Natural killer cell (primary cell): ENCODE data around the gene PDCD10. TPM values are rescaled to one million over a fixed set of nuclear protein-coding genes. Genes with fewer than 3 reads are reported as not detected.
A peak's percentile ranks its signal among the peaks of the same experiment; 100 is the strongest.

Experiments used
- ATAC-seq, 3 donors: fragments of 150-1000 bp in 2 of 3; fragments of 200-7000 bp in 1 of 3; cut with Tn5 transposase; 1 replicate in 1 of 3; 2 replicates in 2 of 3; pipeline ENCODE4 v1.10.0; 2021; ENCODE audit warnings: mild to moderate bottlenecking in 2 of 3, moderate library complexity in 2 of 3
- DNase-seq, 2 donors: peaks; one replicate each; pipeline versions ENCODE4 v3.0.0 to v3.0.0-alpha.2; 2013 to 2021; ENCODE audit warnings: mixed read lengths in 1 of 2
- H3K27ac ChIP-seq: one replicate; pipeline ENCODE4 v1.5.1; 2013; ENCODE audit warnings: mild to moderate bottlenecking, low read length
- H3K27me3 ChIP-seq: one replicate; pipeline ENCODE4 v1.6.1; 2013; ENCODE audit warnings: low read length; ENCODE audit not compliant: control insufficient read depth, insufficient read depth
- H3K36me3 ChIP-seq: one replicate; pipeline ENCODE4 v1.6.1; 2013; ENCODE audit warnings: low read length; ENCODE audit not compliant: control insufficient read depth, insufficient read depth
- H3K4me1 ChIP-seq: one replicate; pipeline ENCODE4 v1.6.1; 2013; ENCODE audit warnings: low read length; ENCODE audit not compliant: control insufficient read depth, insufficient read depth
- H3K4me3 ChIP-seq: one replicate; pipeline ENCODE4 v1.5.1; 2013; ENCODE audit warnings: low read length
- H3K9me3 ChIP-seq: one replicate; pipeline ENCODE4 v1.6.1; 2013; ENCODE audit warnings: low read length; ENCODE audit not compliant: control insufficient read depth, insufficient read depth
- H3K27ac Mint-ChIP-seq, 2 donors: one replicate each; pipeline ENCODE4 v1.8.0; 2022; ENCODE audit warnings: mild to moderate bottlenecking in 2 of 2, mixed read lengths in 2 of 2, moderate library complexity in 1 of 2
- H3K27me3 Mint-ChIP-seq, 2 donors: one replicate each; pipeline ENCODE4 v1.8.0; 2022; ENCODE audit warnings: low read depth in 2 of 2, mixed read lengths in 2 of 2
- H3K36me3 Mint-ChIP-seq: one replicate; pipeline ENCODE4 v1.8.0; 2022; ENCODE audit warnings: mixed read lengths
- H3K4me1 Mint-ChIP-seq, 2 donors: one replicate each; pipeline ENCODE4 v1.8.0; 2022; ENCODE audit warnings: mixed read lengths in 2 of 2
- H3K4me3 Mint-ChIP-seq: one replicate; pipeline ENCODE4 v1.8.0; 2022; ENCODE audit warnings: mild to moderate bottlenecking, moderate library complexity, mixed read lengths
- H3K9me3 Mint-ChIP-seq, 2 donors: one replicate each; pipeline ENCODE4 v1.8.0; 2022; ENCODE audit warnings: mixed read lengths in 2 of 2
- CTCF ChIP-seq: fragments of 200-600 bp; IDR thresholded peaks from one replicate; pipeline ENCODE4 v1.8.0; 2022; ENCODE audit warnings: antibody characterized with exemption
- WGBS: methylation state at CpG from one replicate; pipeline ENCODE4 v1.1.7; 2013; ENCODE audit warnings: missing lambda C conversion rate; ENCODE audit not compliant: insufficient coverage; 5-methylcytosine and 5-hydroxymethylcytosine counted together
- intact Hi-C: fragments of 100-400 bp; cut with micrococcal nuclease; formaldehyde crosslinking; loops from one replicate; pipeline ENCODE4 v1.14.2; 2022
- total RNA-seq, 4 donors: library from RNA; stranded (reverse); fragments of 120-200 nt in 1 of 4; gene quantifications; one replicate each; pipeline versions ENCODE4 v1.2.3 to v1.2.4, GENCODE V29; 2013 to 2022

The PDCD10 gene
- total RNA-seq, 3 donors from 2014 or later (not counting 1 experiment from before 2014, with no cell fraction given), result 50.6 to 58.3 (median 50.8) TPM

- intact Hi-C loops, result no loop called here
- no peaks in the 10 kb centered on the region for H3K36me3 Mint-ChIP-seq
- no peaks in the 10 kb centered on the region for H3K36me3 ChIP-seq
- H3K4me1 ChIP-seq, result no peaks in the 10 kb centered on the region
- TF ChIP-seq CTCF, result no peak
- H3K4me3 ChIP-seq, result no peak overlapping the region
- H3K9me3 Mint-ChIP-seq, result no peaks in the 10 kb centered on the region
- H3K4me1 Mint-ChIP-seq, result peaks cover 5 to 12% of the 10 kb centered on the region in 2 donors
- H3K4me3 Mint-ChIP-seq, result no peak overlapping the region
- no peak overlapping the region for H3K27ac Mint-ChIP-seq
- DNase-seq (no peak), ATAC-seq (no peak)
- no peaks in the 10 kb centered on the region for H3K9me3 ChIP-seq
- 94% methylated on average over 2 of the region's 2 CpGs for whole genome bisulfite sequencing
- H3K27me3 Mint-ChIP-seq, result no peaks in the 10 kb centered on the region
- H3K27me3 ChIP-seq, result no peaks in the 10 kb centered on the region
- no peak overlapping the region for H3K27ac ChIP-seq
Observed at GRCh38 chr3:167742338-167742737, 7.6 kb upstream of the PDCD10 start.

GRCh38 chr3:167740961-167741587 is 6.4 kb upstream of the PDCD10 start:
- no peak overlapping the region for H3K27ac Mint-ChIP-seq
- no peaks in the 10 kb centered on the region for H3K27me3 Mint-ChIP-seq
- no peaks in the 10 kb centered on the region for H3K36me3 Mint-ChIP-seq
- H3K4me1 Mint-ChIP-seq, result peaks cover 0 to 6% of the 10 kb centered on the region in 2 donors
- Histone ChIP-seq H3K9me3 (no peaks in the 10 kb centered on the region), H3K27me3 (no peaks in the 10 kb centered on the region), H3K27ac (no peak overlapping the region), H3K36me3 (no peaks in the 10 kb centered on the region), H3K4me3 (no peak overlapping the region), H3K4me1 (no peaks in the 10 kb centered on the region)
- 30% methylated on average over 1 of the region's 2 CpGs for WGBS
- intact Hi-C loops, result no loop called here
- no peak for TF ChIP-seq CTCF
- DNase-seq, result peak in 1 of 2 donors; percentile 53
- ATAC-seq, result peak in 2 of 3 donors; percentile 71 to 72
- no peaks in the 10 kb centered on the region for H3K9me3 Mint-ChIP-seq
- no peak overlapping the region for H3K4me3 Mint-ChIP-seq

- intact Hi-C loops, result no loop called here
- DNase-seq, result no peak
- Histone ChIP-seq H3K27ac (no peak overlapping the region), H3K4me1 (peaks cover under 1% of the 10 kb centered on the region), H3K9me3 (no peaks in the 10 kb centered on the region), H3K4me3 (no peak overlapping the region), H3K27me3 (no peaks in the 10 kb centered on the region), H3K36me3 (no peaks in the 10 kb centered on the region)
- Mint-ChIP-seq H3K36me3 (no peaks in the 10 kb centered on the region), H3K27ac (no peak overlapping the region), H3K4me3 (no peak overlapping the region), H3K4me1 (peaks cover 0 to 6% of the 10 kb centered on the region in 2 donors), H3K27me3 (no peaks in the 10 kb centered on the region), H3K9me3 (no peaks in the 10 kb centered on the region)
- no peak for TF ChIP-seq CTCF
- ATAC-seq, result no peak
- 98% methylated on average over 3 of the region's 4 CpGs for WGBS
Observed at GRCh38 chr3:167739190-167739810, 4.6 kb upstream of the PDCD10 start.
